Osteocyte (in vitro differentiated cells): ENCODE data around the gene PRKG1. TPM values are rescaled to one million over a fixed set of nuclear protein-coding genes. Genes with fewer than 3 reads are reported as not detected.

ENCODE experiments used
- DNase-seq: peaks from one replicate; pipeline ENCODE4 v3.0.0; 2021; ENCODE audit warnings: mixed read lengths; ENCODE audit not compliant: unreplicated experiment; ENCODE audit errors: extremely low spot score
- H3K27ac Mint-ChIP-seq: one replicate; pipeline ENCODE4 v1.8.0; 2021; ENCODE audit warnings: mild to moderate bottlenecking, mixed read lengths; ENCODE audit not compliant: unreplicated experiment
- H3K27me3 Mint-ChIP-seq: one replicate; pipeline ENCODE4 v1.8.0; 2021; ENCODE audit warnings: mixed read lengths; ENCODE audit not compliant: unreplicated experiment
- H3K36me3 Mint-ChIP-seq: one replicate; pipeline ENCODE4 v1.8.0; 2021; ENCODE audit warnings: mixed read lengths; ENCODE audit not compliant: unreplicated experiment
- H3K4me1 Mint-ChIP-seq: one replicate; pipeline ENCODE4 v1.8.0; 2021; ENCODE audit warnings: mixed read lengths; ENCODE audit not compliant: unreplicated experiment
- H3K4me3 Mint-ChIP-seq: one replicate; pipeline ENCODE4 v1.8.0; 2021; ENCODE audit warnings: mild to moderate bottlenecking, moderate library complexity, mixed read lengths; ENCODE audit not compliant: unreplicated experiment
- H3K9me3 Mint-ChIP-seq: one replicate; pipeline ENCODE4 v1.8.0; 2021; ENCODE audit warnings: mixed read lengths; ENCODE audit not compliant: unreplicated experiment
- CTCF ChIP-seq: fragments of 200-600 bp; sonication (generic); IDR thresholded peaks from 2 replicates; pipeline ENCODE4 v1.5.0; 2021; ENCODE audit warnings: antibody characterized with exemption, mild to moderate bottlenecking, moderate library complexity
- total RNA-seq: library from RNA; stranded (reverse); gene quantifications from 2 replicates; pipeline ENCODE4 v1.2.1, GENCODE V29; 2021

PRKG1 gene
- total RNA-seq, 1 donor from 2014 or later = 10.8 TPM

GRCh38 chr10:51709324-51709972 is 635.2 kb downstream of the PRKG1 start:
- Mint-ChIP-seq H3K36me3 (no peaks in the 10 kb centered on the region), H3K9me3 (no peaks in the 10 kb centered on the region), H3K27ac (no peak overlapping the region), H3K4me3 (no peak overlapping the region), H3K27me3 (peaks cover 4% of the 10 kb centered on the region), H3K4me1 (no peaks in the 10 kb centered on the region)
- no peak for TF ChIP-seq CTCF
- DNase-seq = no peak

GRCh38 chr10:51711519-51711891 is 637.2 kb downstream of the PRKG1 start:
- H3K9me3 Mint-ChIP-seq = no peaks in the 10 kb centered on the region
- H3K4me1 Mint-ChIP-seq = no peaks in the 10 kb centered on the region
- no peak for DNase-seq
- no peak for TF ChIP-seq CTCF
- H3K4me3 Mint-ChIP-seq = no peak overlapping the region
- H3K27me3 Mint-ChIP-seq = no peaks in the 10 kb centered on the region
- H3K27ac Mint-ChIP-seq = no peak overlapping the region
- H3K36me3 Mint-ChIP-seq = no peaks in the 10 kb centered on the region

GRCh38 chr10:51716981-51717380 is 642.7 kb downstream of the PRKG1 start:
- no peak overlapping the region for H3K27ac Mint-ChIP-seq
- no peaks in the 10 kb centered on the region for H3K9me3 Mint-ChIP-seq
- no peak for TF ChIP-seq CTCF
- DNase-seq = no peak
- H3K4me3 Mint-ChIP-seq = no peak overlapping the region
- no peaks in the 10 kb centered on the region for H3K36me3 Mint-ChIP-seq
- peaks cover 3% of the 10 kb centered on the region for H3K4me1 Mint-ChIP-seq
- H3K27me3 Mint-ChIP-seq = no peaks in the 10 kb centered on the region

- Mint-ChIP-seq H3K9me3 (no peaks in the 10 kb centered on the region), H3K27me3 (no peaks in the 10 kb centered on the region), H3K27ac (no peak overlapping the region), H3K4me3 (no peak overlapping the region), H3K4me1 (peaks cover 3% of the 10 kb centered on the region), H3K36me3 (no peaks in the 10 kb centered on the region)
- DNase-seq = no peak
- no peak for TF ChIP-seq CTCF
Measured at GRCh38 chr10:51718804-51719291, 644.6 kb downstream of the PRKG1 start.

- Mint-ChIP-seq H3K9me3 (no peaks in the 10 kb centered on the region), H3K27ac (no peak overlapping the region), H3K4me3 (no peak overlapping the region), H3K36me3 (no peaks in the 10 kb centered on the region), H3K27me3 (no peaks in the 10 kb centered on the region), H3K4me1 (peaks cover under 1% of the 10 kb centered on the region)
- no peak for DNase-seq
- TF ChIP-seq CTCF = no peak
Measured at GRCh38 chr10:51724038-51724437, 649.8 kb downstream of the PRKG1 start.
